ENCODE data around the gene C19orf38.
"Not testable (repeated sequence)": the region's sequence is repeated elsewhere in the genome, so short reads cannot be mapped to it uniquely, and the experiment has no call there.

Gene C19orf38

DNA sequence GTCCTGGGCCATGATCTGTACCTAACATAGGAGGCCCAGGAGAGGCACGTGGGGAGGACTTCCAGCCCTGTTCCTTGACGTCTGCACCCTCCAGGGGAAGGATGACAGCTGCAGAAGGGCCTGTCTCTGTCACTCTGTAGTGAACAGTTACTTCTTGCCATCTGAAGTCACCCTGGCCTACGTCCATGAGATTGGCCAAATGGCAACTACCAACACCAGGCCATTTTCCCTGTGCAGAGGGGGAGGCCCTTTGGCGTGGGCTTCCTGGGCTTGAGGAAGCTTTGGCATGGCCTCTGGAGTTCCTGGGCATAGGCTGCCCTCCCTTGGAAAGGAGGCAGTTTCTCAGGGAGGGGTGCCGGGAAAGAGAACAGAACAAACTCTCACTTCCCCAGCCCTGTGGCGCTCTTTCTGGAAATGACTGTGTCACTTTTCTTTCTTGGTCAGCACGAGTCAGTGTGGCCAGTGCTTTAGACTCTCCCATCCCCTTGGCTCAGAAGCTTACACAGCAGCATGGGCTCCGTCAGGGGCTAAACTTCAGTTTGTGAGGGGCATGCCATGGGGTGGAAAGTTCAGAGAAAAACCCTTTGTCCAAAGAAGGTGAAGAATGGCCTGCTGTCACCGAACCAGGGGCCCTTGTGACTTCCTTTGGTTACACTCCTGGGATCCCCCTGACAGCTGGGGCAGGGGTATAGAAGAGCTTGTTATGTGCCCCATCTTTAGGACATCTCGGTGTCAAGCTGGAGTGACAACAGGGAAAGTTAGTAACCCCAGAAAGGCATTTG lies 28.4 kb downstream of the C19orf38 start:
- no peak for DNase-seq (ENCODE audit: low spot score)

DNA sequence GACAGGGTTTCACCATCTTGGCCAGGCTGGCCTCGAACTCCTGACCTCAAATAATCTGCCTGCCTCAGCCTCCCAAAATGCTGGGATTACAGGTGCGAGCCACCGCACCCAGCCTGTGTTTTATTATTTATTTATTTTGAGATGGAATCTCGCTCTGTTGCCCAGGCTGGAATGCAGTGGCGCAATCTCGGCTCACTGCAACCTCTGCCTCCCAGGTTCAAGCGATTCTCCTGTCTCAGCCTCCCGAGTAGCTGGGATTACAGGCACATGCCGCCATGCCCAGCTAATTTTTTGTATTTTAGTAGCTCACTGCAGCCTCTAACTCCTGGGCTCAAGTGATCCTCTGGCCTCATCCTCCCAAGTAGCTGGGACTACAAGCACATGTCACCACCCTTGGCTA lies 29.4 kb downstream of the C19orf38 start:
- DNase-seq (ENCODE audit: low spot score) = not testable (repeated sequence)

DNA sequence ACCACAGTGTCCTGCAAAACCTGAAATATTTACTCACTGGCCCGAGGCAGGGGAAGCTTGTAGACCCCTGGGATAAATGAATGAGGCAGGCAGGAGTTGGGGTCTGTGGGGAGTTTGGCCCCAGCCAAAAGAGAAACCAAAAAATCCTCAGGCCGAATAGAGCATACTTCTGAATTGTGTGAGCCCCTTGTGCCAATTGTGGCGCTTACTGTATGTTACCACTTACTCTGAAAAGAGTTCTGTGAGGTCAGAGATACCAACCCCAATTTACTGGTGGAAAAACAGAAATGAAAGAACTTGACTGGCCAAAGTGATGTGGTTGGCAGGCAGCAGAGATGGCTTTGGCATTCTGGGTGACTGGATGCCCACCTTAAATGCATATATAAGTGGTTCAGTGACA lies 30.0 kb downstream of the C19orf38 start:
- DNase-seq (ENCODE audit: low spot score) = no peak

DNA sequence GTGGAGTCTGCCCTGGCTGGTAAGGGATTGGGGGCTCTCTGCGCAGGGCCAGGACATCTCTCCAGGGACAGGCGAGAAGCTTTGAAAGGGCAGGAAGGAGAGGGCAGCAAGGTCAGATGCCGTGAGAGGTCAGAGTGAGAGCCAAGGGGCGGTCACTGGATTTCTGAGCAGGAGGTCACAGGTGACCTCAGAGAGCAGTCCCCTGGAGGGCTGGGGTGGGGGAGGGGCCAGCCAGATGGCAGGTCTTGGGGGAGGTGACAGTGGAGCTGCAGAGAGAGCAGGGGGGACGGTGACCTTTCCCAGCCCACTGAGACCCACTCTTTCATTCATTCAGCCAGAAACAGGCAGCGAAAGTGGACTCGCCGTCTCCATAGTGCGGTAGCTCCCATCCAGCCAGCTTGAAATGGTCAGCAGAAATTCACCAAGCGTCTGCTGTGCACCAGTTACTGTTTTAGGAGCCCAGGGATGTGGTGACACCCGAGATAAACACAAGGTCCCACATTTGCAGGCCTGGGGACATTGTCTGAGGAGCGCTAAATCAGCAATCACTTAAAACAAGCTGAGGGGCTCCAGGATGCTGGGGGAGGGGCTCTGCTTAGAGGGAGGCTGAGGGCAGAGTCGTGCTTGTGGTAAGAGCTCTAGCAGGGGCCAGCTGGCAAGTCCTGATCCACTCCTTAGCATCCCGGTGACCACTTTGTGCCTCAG lies 33.3 kb downstream of the C19orf38 start:
- no peak for DNase-seq (ENCODE audit: low spot score)

DNA sequence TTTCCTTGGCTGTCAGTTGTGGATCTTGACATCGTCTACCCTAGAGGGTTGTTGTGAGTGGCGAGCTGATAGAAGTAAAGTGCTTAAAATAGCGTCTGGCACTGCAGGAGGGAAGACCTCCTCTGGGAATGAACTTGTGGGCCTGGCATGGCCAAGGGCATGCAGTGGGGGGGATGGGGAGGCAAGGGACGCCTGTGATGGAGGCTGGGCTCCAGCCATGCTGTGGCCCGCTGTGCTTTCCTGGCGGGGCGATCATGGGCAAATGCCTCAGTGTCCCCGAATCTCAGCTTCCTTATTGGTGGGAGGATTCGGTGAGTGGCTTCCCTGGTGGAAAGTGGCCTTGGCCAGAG lies 33.9 kb downstream of the C19orf38 start:
- no peak for DNase-seq (ENCODE audit: low spot score)

DNA sequence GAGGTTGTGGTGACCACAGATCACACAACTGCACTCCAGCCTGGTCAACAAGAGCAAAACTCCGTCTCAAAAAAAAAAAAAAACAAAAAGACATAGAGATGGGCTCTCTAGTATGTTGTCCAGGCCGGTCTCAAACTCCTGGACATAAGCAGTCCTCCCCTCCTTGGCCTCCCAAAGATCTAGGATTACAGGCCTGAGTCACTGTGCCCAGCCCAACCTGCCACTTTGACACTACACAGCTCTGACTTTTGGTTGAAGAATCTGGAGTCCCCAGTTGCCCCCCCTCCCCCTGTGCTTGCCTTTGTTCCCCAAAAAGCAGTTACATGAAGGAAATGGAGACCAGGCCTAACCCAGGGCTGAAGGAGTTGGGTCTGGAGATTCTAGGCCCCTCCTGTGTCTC lies 36.1 kb downstream of the C19orf38 start:
- DNase-seq (ENCODE audit: low spot score) = peak; percentile 81

DNA sequence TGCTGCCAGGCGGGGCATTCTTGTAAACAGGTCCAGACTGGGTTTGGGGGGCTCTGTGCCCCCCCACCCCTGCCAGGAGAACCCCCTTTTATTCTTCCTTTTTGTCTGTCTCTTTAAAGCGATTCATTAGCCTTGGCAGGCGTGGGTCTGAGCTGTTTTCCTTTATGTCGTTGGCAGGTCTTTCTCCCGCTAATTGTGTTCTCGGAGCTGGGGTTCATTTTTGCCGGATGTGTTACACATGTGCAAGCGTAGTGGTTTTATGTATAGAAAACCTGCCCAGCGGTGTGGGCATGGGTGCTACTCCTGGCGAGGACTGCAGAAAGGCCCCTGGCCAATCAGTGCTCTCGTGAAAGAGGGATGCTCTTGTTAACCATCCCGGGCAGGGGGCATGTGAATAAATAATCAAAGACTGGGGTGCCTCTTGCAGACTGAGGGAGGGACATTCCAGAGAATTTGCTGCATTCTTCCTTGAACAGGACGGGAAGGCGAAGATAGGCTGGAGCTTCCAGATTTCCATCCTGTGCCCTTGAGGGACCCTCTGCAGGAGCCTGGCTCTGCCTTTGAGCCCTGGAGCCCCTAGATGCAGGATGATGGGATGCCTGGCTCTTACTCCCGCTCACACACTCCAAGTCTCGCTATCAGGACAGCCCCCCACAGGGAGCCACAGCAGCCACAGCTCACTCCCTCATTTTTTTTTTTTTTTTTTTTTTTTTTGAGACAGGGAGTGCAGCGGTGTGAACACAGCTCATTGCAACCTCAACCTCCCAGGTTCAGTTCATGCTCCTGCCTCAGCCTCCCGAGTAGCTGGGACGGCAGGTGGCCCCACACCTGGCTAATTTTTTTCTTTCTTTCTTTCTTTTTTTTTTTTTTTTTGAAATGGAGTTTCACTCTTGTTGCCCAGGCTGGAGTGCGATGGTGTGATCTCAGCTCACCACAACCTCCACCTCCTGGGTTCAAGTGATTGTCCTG lies 37.3 kb downstream of the C19orf38 start:
- DNase-seq (ENCODE audit: low spot score) = no peak

DNA sequence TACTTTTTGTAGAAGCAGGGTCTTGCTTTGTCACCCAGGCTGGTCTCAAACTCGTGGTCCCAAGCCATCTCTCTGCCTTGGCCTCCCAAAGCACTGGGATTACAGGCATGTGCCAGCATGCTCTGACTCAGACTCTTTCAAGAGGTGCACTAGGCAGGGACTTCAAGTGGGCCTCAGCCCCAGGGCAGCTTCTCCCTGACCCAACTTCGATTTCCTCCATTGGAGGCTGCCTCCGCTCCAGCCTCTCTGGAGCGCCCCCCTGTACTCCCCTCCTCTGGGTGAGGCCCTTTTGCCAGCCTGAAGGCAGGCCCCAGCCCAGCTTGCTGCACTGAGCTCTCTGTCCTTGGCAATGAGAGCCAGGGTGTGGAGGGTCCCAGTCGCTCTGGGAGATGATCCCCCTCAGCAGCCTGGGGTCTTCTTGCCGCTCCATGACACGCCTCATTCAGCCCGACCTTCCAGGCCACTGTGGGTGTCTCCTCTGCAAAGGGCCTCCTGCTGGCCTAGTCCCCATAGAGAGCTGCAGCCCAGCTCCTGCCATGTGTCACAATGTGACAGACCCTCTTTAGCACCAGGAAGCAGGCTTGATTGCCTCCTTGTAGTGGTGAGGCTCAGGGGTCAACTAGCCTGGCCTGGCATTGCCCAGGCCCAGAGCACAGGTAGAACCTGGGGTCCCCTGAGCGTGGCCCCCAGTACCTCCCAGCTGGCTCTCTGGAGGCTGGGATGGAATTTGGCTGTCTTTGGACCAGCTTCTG lies 39.6 kb downstream of the C19orf38 start:
- no peak for DNase-seq (ENCODE audit: low spot score)

DNA sequence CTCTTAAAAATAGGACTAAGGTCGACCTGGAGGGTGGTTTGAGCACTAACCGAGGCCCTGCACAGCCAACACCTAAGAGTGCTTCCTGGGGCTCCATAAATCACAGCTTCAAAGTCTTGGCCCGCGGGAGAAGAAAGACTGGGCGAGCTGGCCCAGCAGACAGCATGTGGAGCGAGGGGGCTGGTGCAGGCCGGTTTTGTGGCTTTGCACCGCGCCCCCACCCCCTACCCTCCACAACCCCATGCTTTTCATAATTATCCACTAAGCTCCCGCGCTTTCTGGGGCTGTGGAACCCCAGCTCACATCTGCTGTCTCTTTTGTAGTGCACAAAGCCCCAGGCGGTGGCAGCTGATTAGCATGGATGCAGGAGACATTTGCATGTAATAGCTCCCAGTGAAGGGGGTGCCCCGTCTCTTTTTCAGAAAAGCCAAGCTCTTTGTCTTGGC lies 40.2 kb downstream of the C19orf38 start:
- no peak for DNase-seq (ENCODE audit: low spot score)

DNA sequence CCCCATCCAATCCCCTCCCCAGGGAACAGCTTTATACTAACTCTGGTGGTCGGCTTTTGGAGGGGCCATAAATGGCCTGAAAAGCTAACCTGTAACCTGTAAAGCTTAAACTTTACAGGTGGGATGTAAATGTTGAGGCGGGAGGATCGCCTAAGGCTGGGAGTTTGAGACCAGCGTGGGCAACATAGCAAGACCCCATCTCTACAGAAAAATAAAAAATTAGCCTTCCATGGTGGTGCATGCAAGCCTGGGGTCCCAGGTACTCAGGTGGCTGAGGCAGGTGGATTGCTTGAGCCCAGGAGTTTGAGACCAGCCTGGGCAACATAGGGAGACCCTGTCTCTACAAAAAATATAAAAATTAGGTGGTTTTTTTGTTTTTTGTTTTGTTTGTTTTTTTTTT lies 41.7 kb downstream of the C19orf38 start:
- no peak for DNase-seq (ENCODE audit: low spot score)

DNA sequence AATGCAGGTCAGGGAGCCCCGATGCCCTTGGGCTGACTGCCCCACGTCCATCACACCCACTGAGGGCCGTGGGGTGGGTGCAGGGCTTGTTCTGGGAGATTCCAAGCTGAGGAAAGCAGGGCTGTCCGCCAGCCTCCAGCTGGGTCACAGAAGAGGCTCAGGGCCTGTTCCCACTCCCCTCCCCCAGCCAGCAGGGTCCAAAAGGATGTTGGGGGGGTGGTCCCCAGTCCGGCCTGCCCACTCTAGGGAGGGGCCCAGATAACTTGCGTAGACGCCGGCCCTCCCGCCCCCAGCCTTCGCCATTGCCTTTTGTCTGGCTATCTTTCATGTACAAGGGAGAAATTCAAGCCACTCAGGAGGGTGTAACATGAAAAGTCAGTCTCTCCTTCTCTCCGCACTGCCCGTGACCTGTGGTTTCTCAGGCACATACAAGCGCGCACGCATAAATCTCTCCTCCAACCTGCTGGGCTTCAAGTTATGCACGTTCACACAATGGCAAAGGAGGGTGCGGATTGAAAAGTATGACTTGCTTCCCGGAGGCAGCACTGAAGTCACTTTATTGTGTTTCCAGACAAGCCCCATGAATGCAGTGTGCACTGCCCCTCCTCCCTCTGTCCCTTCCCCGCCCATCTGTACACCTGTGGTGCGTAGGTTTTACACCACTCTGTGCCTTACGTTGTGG lies 43.3 kb downstream of the C19orf38 start:
- DNase-seq (ENCODE audit: low spot score) = no peak

DNA sequence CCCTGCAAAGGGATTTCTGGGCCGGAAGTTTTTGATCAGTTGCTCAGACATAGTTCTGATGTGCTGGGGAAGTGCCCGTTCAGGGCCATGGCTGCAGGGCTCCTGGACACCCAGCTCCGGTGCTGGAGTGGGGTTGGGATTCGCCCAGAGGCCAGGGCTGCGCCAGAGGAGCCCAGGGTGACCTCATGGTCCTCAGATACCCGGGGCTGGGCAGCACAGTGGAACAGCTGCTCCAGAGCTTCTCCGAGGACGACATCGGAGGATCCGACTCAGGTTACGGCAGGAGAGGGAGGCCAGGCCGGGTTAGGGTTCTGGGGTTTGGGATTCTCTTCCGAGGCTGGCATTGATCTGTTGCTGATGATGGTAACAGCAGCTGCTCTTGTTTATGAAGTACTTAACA lies 44.0 kb downstream of the C19orf38 start:
- DNase-seq (ENCODE audit: low spot score) = no peak

DNA sequence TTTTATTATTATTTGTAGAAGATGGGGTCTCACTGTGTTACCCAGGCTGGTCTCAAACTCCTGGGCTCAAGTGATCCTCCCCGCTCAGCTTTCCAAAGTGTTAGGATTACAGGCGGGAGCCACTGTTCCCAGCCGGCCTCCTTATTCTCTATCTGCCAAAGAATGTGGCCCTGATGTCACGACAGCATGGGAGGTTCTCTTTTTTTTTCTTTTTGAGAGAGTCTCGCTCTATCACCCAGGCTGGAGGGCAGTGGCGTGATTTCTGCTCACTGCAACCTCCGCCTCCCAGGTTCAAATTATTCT lies 46.6 kb downstream of the C19orf38 start:
- no peak for DNase-seq (ENCODE audit: low spot score)

DNA sequence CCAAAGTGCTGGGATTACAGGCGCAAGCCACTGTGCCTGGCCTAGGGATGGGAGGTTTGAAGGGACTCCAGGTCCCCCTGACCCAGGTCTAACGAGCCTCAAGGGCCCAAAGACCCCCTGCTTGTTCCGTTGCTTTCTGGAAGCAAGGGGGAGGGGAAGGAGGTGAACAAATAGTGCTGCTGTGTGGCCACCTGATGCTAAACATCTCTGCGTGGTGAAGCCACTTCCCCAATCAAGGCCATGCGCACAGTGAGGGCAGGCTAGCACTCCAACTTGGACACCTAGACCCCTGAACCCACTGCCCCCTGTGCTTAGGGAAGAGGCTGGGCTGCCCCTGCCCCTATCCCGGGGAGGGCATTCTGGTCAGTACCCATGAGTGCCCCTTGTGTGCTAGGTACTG lies 47.1 kb downstream of the C19orf38 start:
- DNase-seq (ENCODE audit: low spot score) = no peak

DNA sequence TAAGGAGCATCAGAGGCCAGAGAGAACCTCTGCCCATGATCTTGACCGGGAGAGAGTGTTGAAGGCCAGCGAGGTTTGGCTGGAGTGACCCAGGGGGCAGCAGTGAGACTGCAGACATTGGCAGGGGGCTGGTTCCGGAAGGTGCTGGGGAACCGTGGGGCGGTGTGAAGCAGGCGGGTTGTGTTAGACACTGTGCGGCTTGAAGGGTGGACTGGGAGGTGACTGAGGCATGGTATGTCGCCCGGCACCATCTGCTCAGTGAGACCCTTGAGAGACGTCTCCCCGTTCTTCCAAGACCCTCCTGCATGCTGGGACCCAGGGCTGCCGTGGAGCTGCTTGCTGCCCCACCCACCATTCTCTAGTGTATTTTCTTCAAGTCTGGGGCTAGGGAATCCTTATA lies 47.7 kb downstream of the C19orf38 start:
- DNase-seq (ENCODE audit: low spot score) = no peak

DNA sequence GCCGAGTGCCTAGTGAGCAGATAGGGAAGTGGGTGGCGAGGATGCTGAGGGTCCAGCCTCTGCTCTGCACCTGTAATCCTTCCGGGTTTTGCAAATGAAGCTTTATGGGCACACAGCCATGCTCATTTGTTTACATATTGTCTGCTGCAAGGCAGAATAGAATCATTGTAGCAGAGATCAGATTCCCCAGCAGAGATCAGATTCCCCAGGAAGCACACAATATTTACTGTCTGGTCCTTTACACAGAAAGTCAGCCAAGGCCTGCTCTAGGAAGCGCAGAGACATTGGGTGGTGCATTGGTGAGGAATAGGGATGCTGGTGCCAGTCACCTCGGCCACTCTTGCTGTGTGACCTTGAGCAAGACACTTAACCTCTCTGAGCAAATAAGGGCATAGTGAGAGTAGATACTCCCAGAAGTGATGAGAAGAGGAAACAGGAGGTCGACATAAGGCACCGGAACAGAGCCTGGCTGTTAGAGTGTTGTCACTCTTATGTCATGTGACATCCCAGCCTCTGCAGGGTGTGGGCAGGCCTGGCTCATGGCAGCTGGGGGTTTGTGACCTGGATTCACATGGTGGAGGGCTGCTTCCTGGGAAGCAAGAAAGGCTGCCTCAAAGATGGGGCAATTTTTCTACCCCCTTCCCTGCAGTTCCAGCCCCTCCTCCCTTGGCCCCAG lies 48.8 kb downstream of the C19orf38 start:
- DNase-seq (ENCODE audit: low spot score) = no peak

DNA sequence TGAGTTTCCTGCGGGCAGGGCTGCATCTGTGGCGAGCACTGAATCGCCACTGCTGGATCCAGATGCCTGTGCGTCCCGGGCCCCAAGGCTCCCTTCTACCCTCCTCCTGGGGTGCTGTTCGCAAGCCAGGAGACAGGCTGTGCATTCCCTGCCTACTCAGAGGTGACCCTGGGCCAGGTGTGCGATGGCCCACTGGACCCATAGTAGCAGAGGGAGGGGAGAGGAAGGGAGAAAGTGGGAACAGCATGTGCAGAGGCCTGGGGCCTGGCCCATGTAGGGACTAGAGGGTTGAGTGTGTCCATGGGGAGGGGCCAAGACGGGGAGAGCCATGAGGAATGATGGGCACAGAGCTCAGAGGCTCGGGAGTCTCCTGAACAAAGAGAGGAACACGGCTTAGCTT lies 50.4 kb downstream of the C19orf38 start:
- DNase-seq (ENCODE audit: low spot score) = no peak

DNA sequence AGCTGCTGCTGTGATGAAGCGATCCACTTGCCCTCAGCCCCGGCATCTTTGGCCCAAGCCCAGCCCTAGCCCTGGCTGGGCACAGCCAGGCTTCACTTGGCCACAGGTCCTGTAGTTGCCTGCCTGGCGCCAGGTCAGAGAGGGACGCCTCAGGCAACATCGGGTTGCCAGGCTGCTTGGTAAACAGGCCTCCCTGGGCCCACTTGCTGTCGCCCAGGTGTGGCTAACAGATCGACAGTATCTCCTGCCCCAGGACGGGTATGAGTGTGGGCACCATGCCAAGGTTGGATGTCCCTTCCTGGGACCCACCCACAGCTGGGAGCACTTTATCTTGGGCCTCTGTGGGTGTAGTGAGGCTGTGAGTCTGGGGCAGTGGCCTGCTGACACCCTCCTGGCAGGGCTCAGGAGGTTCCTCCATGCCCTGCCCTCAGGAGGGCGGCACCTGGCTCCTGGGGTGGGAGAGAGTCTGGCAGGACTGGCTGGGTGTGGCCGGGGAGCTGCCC lies 51.0 kb downstream of the C19orf38 start:
- no peak for DNase-seq (ENCODE audit: low spot score)

DNA sequence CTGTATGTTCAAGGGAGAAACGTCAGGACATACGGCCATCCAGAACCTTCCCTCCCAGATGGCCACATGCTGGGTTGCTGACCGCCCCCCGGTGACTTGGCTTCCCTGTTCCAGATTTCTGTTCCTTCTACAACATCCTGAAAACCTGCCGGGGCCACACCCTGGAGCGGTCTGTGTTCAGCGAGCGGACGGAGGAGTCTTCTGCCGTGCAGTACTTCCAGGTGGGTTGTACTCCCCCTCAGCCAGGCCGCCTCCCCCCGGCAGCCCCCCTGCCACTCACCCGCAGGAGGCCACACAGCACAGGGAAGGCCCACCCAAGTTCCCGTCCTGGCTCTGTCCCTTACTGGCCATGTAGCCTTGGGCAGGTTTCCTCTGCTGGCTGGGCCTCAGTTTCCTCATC lies 59.7 kb downstream of the C19orf38 start:
- DNase-seq (ENCODE audit: low spot score) = no peak

DNA sequence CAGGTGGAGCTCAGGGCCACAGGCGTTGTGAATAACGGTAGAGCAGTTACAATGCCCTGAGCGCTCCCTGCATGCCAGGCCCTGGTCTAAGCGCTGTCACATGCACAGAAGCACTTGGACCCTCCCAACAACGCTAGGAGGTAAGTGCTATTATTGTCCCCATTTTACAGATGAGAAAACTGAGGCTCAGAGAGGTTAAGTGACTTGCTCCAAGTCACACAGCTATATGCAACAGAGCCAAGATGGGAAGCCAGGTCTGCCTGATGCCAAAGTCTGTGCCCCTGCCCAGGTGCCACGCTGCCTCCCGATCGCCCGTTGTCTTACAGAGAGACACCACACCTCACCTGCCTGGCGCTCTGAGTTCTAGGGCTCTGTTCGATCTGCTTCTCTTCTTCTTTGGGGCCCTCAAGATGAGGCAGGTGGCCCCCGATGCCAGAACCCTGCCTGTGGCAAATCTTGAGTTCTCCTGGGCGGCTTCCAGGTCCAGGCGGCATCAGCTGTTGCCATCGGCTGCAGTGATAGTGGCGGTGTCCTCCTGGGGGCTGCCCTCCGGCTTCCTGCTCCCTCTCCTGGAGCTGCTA lies 60.3 kb downstream of the C19orf38 start:
- no peak for DNase-seq (ENCODE audit: low spot score)
